HepG2 (cell line): ENCODE data around the gene AFDN. TPM values are rescaled to one million over a fixed set of nuclear protein-coding genes. Genes with fewer than 3 reads are reported as not detected.

Experiments used
- ATAC-seq: fragments of 200-7000 bp; cut with Tn5 transposase; 3 replicates; pipeline ENCODE4 v1.9.1; 2020; ENCODE audit warnings: mild to moderate bottlenecking, moderate library complexity
- BruUV-seq: library from RNA; stranded (reverse); fragments of 400-500 nt; replicated peaks from 2 replicates; lab custom pipeline; 2021; lab: Mats Ljungman, UMichigan
- CTCF ChIA-PET: fragments of 300-600 bp; formaldehyde crosslinking; extraction: SDS; loops from one replicate; lab custom pipeline; 2021; ENCODE audit warnings: low total read pairs, inconsistent platforms, low intra/inter-chr PET ratio; lab: Yijun Ruan, JAX
- POLR2A ChIA-PET: fragments of 350-600 bp; sonication (Branson Sonifier 250); formaldehyde crosslinking; loops from one replicate; lab custom pipeline; 2020; ENCODE audit warnings: antibody characterized with exemption, inconsistent platforms; lab: Yijun Ruan, JAX
- DNase-seq: peaks from one replicate; pipeline ENCODE4 v3.0.0-alpha.2; 2015; ENCODE audit warnings: low spot score
- FAIRE-seq: peaks from 3 replicates; lab custom pipeline; 2011; peaks lifted over from hg19 to GRCh38; lab: Jason Lieb, UNC
- H2AFZ ChIP-seq: one replicate; pipeline ENCODE4 v1.6.1; 2011; ENCODE audit warnings: low read length, inconsistent platforms
- H3K27ac ChIP-seq: fragments of 300-600 bp; 3 replicates; pipeline ENCODE4 v1.8.0; 2011; ENCODE audit warnings: mixed run types, mild to moderate bottlenecking, mixed read lengths, low read length, inconsistent platforms; ENCODE audit not compliant: insufficient read depth; ENCODE audit errors: extremely low read length
- H3K27me3 ChIP-seq, 2 experiments: fragments of 200-600 bp in 1 of 2; 2 replicates in 1 of 2; 3 replicates in 1 of 2; pipeline versions ENCODE4 v1.6.0 to v1.8.0; 2011; ENCODE audit warnings: low read length in 2 of 2, mild to moderate bottlenecking in 2 of 2, moderate library complexity in 2 of 2, inconsistent platforms in 1 of 2; ENCODE audit not compliant: insufficient read depth in 2 of 2, control insufficient read depth in 1 of 2
- H3K36me3 ChIP-seq, 2 experiments: fragments of 200-600 bp in 1 of 2; replicated peaks in 1 of 2; 2 replicates in 1 of 2; 3 replicates in 1 of 2; pipeline versions ENCODE4 v1.5.1 to v1.8.0; 2011; ENCODE audit warnings: low read length in 2 of 2, inconsistent platforms in 1 of 2; ENCODE audit not compliant: insufficient read depth in 2 of 2, control insufficient read depth in 1 of 2
- H3K4me1 ChIP-seq: 2 replicates; pipeline ENCODE4 v1.5.1; 2012; ENCODE audit warnings: low read length, inconsistent platforms; ENCODE audit not compliant: insufficient read depth
- H3K4me2 ChIP-seq: 2 replicates; pipeline ENCODE4 v1.6.0; 2011; ENCODE audit warnings: low read depth, low read length, inconsistent platforms
- H3K4me3 ChIP-seq, 3 experiments: fragments of 200-600 bp in 1 of 3; sonication (generic), shearing (Covaris generic) in 1 of 3; replicated peaks in 1 of 3; 2 replicates each; pipeline ENCODE4 v1.5.1; 2011 to 2016; ENCODE audit warnings: low read length in 3 of 3, inconsistent platforms in 2 of 3, low read depth in 2 of 3, mild to moderate bottlenecking in 2 of 3, control low read depth in 1 of 3, mixed read lengths in 1 of 3; ENCODE audit not compliant: insufficient read depth in 1 of 3
- H3K79me2 ChIP-seq: one replicate; pipeline ENCODE4 v1.6.1; 2011; ENCODE audit warnings: low read length, inconsistent platforms; ENCODE audit not compliant: insufficient read depth
- H3K9ac ChIP-seq: 2 replicates; pipeline ENCODE4 v1.6.0; 2011; ENCODE audit warnings: mild to moderate bottlenecking, low read depth, low read length, inconsistent platforms; ENCODE audit not compliant: insufficient read depth
- H3K9me3 ChIP-seq: 2 replicates; pipeline ENCODE4 v1.5.1; 2012; ENCODE audit warnings: mild to moderate bottlenecking, low read length
- H4K20me1 ChIP-seq: 2 replicates; pipeline ENCODE4 v1.6.0; 2011; ENCODE audit warnings: inconsistent platforms, mild to moderate bottlenecking, low read length, moderate library complexity; ENCODE audit not compliant: insufficient read depth
- AGO2 ChIP-seq: fragments of 200-400 bp; formaldehyde crosslinking; optimal IDR thresholded peaks from 2 replicates; pipeline ENCODE3; 2017; ENCODE audit warnings: mild to moderate bottlenecking, low read depth, low read length, moderate library complexity
- AHR ChIP-seq: IDR thresholded peaks from 2 replicates; pipeline ENCODE4 v1.6.1; 2018; ENCODE audit warnings: missing genetic modification reagents, missing compliant biosample characterization
- BORCS8-MEF2B ChIP-seq: sonication (generic); formaldehyde crosslinking; IDR thresholded peaks from 2 replicates; pipeline ENCODE4 v1.8.0; 2022; ENCODE audit warnings: mild to moderate bottlenecking, missing genetic modification reagents
- CREB1 ChIP-seq, 2 experiments: fragments of 450-650 bp in 1 of 2; IDR thresholded peaks; 2 replicates each; pipeline ENCODE4 v1.6.1; 2016 to 2017; ENCODE audit warnings: control low read depth in 1 of 2, mild to moderate bottlenecking in 1 of 2, missing compliant biosample characterization in 1 of 2, missing genetic modification characterization in 1 of 2
- HNF4A ChIP-seq: sonication (generic); formaldehyde crosslinking; IDR thresholded peaks from 2 replicates; pipeline ENCODE4 v1.4.0; 2020; ENCODE audit warnings: missing genetic modification reagents
- KAT8 ChIP-seq: IDR thresholded peaks from 2 replicates; pipeline ENCODE4 v1.6.1; 2016; ENCODE audit warnings: missing genetic modification reagents, missing compliant biosample characterization
- NFE2L1 ChIP-seq: sonication (generic); formaldehyde crosslinking; IDR thresholded peaks from 2 replicates; pipeline ENCODE4 v1.4.0; 2020; ENCODE audit warnings: missing genetic modification reagents, mild to moderate bottlenecking, borderline replicate concordance
- NFYB ChIP-seq: sonication (generic); formaldehyde crosslinking; IDR thresholded peaks from 2 replicates; pipeline ENCODE4 v1.4.0; 2020; ENCODE audit warnings: missing genetic modification reagents
- NFYC ChIP-seq: IDR thresholded peaks from 2 replicates; pipeline ENCODE4 v1.6.1; 2016; ENCODE audit warnings: missing genetic modification reagents, missing compliant biosample characterization
- TCF7 ChIP-seq: sonication (generic); IDR thresholded peaks from 2 replicates; pipeline ENCODE4 v1.6.1; 2016; ENCODE audit warnings: antibody characterized with exemption, low read depth
- U2AF2 ChIP-seq: fragments of 200-400 bp; formaldehyde crosslinking; IDR thresholded peaks from 2 replicates; pipeline ENCODE4 v1.6.1; 2017; ENCODE audit warnings: low read depth, mild to moderate bottlenecking, low read length
- ZNF160 ChIP-seq: sonication (generic); formaldehyde crosslinking; IDR thresholded peaks from 2 replicates; pipeline ENCODE4 v1.8.0; 2022; ENCODE audit warnings: mild to moderate bottlenecking, inconsistent platforms, missing genetic modification reagents
- ZNF557 ChIP-seq: sonication (generic); formaldehyde crosslinking; IDR thresholded peaks from 2 replicates; pipeline ENCODE4 v1.4.0; 2020; ENCODE audit warnings: missing genetic modification reagents
- ZNF652 ChIP-seq: IDR thresholded peaks from 2 replicates; pipeline ENCODE4 v1.6.1; 2016; ENCODE audit warnings: low read depth, borderline replicate concordance
- WGBS: methylation state at CpG from one replicate; pipeline ENCODE4 v1.1.6; 2017; ENCODE audit warnings: low lambda C conversion rate; 5-methylcytosine and 5-hydroxymethylcytosine counted together
- in situ Hi-C: cut with HindIII; loops from 2 replicates; pipeline ENCODE4 v1.10.0; 2017; ENCODE audit warnings: low pct_unique_long_range_greater_than_20kb; ENCODE audit not compliant: extremely low pct_ligation_motif_present
- intact Hi-C: fragments of 100-400 bp; cut with micrococcal nuclease; formaldehyde crosslinking; loops from one replicate; pipeline ENCODE4 v1.10.0; 2022; ENCODE audit not compliant: unreplicated experiment
- polyA plus RNA-seq, 8 experiments: library from polyadenylated mRNA; depleted of rRNA in 3 of 8; stranded (reverse) in 7 of 8; unstranded in 1 of 8; fragments of >200 nt; fragmentation: Illumina TruSeq in 4 of 8; extraction: Trizol in 4 of 8; gene quantifications; 2 replicates each; pipeline versions ENCODE4 v1.2.1 to v1.2.3, GENCODE V29; 2011 to 2016; ENCODE audit warnings: low read depth in 4 of 8, missing spikeins in 1 of 8, mixed read lengths in 1 of 8; ENCODE audit not compliant: insufficient read depth in 1 of 8
- total RNA-seq, 5 experiments: library from RNA; depleted of rRNA; stranded (reverse); fragments of >200 nt; fragmentation: Illumina TruSeq; extraction: Trizol; gene quantifications; 2 replicates each; pipeline ENCODE4 v1.2.3, GENCODE V29; 2016; ENCODE audit warnings: low read depth in 1 of 5
- TF ChIP-seq, protein P1 (sequence below): IDR thresholded peaks from 2 replicates; pipeline ENCODE4 v1.6.1; 2016; ENCODE audit warnings: missing compliant biosample characterization, missing genetic modification reagents, borderline replicate concordance
- TF ChIP-seq, protein P2 (sequence below): IDR thresholded peaks from 2 replicates; pipeline ENCODE4 v1.6.1; 2016; ENCODE audit warnings: control low read depth
- TF ChIP-seq, protein P3 (sequence below): sonication (generic); formaldehyde crosslinking; IDR thresholded peaks from 2 replicates; pipeline ENCODE4 v1.5.1; 2020; ENCODE audit warnings: mild to moderate bottlenecking, missing genetic modification reagents, moderate library complexity
- TF ChIP-seq, protein P4 (sequence below): sonication (generic); formaldehyde crosslinking; IDR thresholded peaks from 2 replicates; pipeline ENCODE4 v1.4.0; 2020; ENCODE audit warnings: missing genetic modification reagents

The AFDN gene
- total and polyA plus RNA-seq, 2 of the 13 experiments (the other 11 are each of a cell fraction or from before 2014, with no cell fraction given): 136 to 151 TPM

DNA sequence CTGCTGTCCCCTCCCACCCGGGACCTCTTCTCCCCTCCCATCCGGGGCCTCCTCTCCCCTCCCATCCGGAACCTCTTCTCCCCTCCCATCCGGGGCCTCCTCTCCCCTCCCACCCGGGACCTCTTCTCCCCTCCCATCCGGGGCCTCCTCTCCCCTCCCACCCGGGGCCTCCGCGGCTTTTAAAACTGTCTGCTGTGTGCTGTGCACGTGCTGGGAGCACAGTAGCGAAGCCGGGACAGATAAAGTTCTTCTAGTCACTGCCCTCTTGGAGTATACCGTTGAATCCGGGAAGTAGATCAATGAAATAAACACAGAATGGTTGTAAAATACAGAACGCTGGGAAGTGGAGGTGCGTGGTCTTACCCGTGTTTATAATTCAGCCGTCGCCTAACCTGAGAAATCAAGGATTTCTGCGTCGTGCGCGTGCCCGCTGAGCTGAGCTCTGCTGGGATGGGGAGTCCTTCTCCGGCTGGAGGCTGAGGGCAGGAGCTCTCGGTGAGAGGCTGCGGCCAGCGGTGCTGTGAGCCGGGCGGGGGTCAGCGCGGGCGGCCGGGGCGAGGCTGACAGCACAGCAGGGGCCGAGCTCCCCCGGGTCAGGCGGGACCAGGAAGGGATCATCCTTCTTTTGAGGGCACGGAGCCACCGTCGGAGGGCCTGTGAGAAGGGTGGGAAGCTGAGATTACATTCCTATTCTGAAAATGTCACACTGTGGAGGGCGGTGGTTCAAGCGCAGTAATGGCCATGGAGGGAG, 151.2 kb downstream of the AFDN start (continued):
- TF ChIP-seq AGO2 (peak; percentile 27), HNF4A (CRISPR knock-in tag) (no peak)

DNA sequence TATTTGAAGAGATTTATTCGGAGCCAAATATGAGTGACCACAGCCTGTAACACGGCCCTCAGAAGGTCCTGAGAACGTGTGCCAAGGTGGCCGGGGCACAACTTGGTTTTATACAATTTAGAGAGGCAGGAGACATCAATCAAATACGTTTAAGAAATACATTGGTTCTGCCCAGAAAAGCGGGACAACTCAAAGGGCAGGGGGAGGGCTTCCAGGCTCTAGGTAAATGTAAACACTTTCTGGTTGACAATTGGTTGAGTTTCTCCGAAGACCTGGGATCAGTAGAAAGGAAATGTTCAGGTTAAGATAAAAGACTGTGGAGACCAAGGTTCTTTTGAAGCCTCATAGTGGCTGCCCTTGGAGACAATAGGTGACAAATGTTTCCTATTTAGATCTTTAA, 151.9 kb downstream of the AFDN start:
- Histone ChIP-seq H3K79me2 (no peaks in the 10 kb centered on the region), H3K4me3 (no peak overlapping the region), H3K9ac (no peak overlapping the region), H3K9me3 (no peaks in the 10 kb centered on the region), H2AFZ (no peak overlapping the region), H3K4me2 (peak overlapping the region; percentile 5; the same call in 1 of the 2 replicates), H4K20me1 (no peaks in the 10 kb centered on the region), H3K27me3 (no peaks in the 10 kb centered on the region; a peak in 1 of 5 replicates), H3K4me1 (peaks cover 27% of the 10 kb centered on the region), H3K27ac (no peak overlapping the region), H3K36me3 (no peaks in the 10 kb centered on the region)
- intact Hi-C loops (no loop called here), in situ Hi-C loops (no loop called here)
- DNase-seq (peak; percentile 26), FAIRE-seq (peak; percentile 73), ATAC-seq (peak; percentile 29)
- CTCF ChIA-PET: no interaction called here
- BruUV-seq: no TSS peak
- 11% methylated on average over 7 of the region's 7 CpGs for WGBS
- POLR2A ChIA-PET: no interaction called here
- TF ChIP-seq BORCS8-MEF2B (CRISPR knock-in tag) (no peak), TCF7 (peak; percentile 35; the same call in 1 of the 2 replicates), NFYC (CRISPR knock-in tag) (peak; percentile 69), U2AF2 (no peak), ZNF160 (CRISPR knock-in tag) (no peak), ZNF557 (CRISPR knock-in tag) (no peak), CREB1 (IDR thresholded peaks at IDR 0.05) (no peak), CREB1 (CRISPR knock-in tag; IDR thresholded peaks at IDR 0.05) (peak; percentile 60), ZNF652 (no peak), NFYB (CRISPR knock-in tag) (peak; percentile 54; the same call in 1 of the 2 replicates), AHR (CRISPR knock-in tag) (no peak), KAT8 (CRISPR knock-in tag) (no peak), NFE2L1 (CRISPR knock-in tag) (no peak)
- TF ChIP-seq, protein P1, sequence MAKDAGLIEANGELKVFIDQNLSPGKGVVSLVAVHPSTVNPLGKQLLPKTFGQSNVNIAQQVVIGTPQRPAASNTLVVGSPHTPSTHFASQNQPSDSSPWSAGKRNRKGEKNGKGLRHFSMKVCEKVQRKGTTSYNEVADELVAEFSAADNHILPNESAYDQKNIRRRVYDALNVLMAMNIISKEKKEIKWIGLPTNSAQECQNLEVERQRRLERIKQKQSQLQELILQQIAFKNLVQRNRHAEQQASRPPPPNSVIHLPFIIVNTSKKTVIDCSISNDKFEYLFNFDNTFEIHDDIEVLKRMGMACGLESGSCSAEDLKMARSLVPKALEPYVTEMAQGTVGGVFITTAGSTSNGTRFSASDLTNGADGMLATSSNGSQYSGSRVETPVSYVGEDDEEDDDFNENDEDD (CRISPR knock-in tag): peak; percentile 33; the same call in 1 of the 2 replicates
- TF ChIP-seq, protein P2, sequence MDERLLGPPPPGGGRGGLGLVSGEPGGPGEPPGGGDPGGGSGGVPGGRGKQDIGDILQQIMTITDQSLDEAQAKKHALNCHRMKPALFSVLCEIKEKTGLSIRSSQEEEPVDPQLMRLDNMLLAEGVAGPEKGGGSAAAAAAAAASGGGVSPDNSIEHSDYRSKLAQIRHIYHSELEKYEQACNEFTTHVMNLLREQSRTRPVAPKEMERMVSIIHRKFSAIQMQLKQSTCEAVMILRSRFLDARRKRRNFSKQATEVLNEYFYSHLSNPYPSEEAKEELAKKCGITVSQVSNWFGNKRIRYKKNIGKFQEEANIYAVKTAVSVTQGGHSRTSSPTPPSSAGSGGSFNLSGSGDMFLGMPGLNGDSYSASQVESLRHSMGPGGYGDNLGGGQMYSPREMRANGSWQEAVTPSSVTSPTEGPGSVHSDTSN (CRISPR knock-in tag): peak; percentile 76
- TF ChIP-seq, protein P3, sequence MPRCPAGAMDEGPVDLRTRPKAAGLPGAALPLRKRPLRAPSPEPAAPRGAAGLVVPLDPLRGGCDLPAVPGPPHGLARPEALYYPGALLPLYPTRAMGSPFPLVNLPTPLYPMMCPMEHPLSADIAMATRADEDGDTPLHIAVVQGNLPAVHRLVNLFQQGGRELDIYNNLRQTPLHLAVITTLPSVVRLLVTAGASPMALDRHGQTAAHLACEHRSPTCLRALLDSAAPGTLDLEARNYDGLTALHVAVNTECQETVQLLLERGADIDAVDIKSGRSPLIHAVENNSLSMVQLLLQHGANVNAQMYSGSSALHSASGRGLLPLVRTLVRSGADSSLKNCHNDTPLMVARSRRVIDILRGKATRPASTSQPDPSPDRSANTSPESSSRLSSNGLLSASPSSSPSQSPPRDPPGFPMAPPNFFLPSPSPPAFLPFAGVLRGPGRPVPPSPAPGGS (CRISPR knock-in tag): no peak
- TF ChIP-seq, protein P4, sequence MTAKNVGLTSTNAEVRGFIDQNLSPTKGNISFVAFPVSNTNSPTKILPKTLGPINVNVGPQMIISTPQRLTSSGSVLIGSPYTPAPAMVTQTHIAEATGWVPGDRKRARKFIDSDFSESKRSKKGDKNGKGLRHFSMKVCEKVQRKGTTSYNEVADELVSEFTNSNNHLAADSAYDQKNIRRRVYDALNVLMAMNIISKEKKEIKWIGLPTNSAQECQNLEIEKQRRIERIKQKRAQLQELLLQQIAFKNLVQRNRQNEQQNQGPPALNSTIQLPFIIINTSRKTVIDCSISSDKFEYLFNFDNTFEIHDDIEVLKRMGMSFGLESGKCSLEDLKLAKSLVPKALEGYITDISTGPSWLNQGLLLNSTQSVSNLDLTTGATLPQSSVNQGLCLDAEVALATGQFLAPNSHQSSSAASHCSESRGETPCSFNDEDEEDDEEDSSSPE: peak; percentile 28; the same call in 1 of the 2 replicates
